ENCODE data around the gene DNAI2.

Gene DNAI2

DNA sequence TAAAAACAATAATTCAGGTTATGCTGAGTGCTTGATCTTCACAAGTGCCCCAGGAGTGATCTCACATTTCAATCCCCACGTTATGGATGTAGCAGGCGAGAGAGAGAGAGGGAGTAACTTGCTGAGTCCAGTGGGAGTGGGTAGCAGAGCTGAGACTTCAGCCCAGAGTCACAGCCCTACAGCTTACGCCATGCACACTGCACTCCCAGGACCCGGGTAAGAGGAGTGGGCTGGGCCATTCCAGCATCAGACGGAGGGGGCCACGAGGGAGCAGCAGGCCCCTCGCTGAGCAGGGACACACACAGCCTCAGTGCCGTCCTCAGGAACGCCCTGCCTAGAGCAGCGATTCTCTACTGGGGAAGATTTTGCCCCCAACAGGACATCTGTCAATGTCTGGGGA is 42.2 kb downstream of the DNAI2 start:
- no peak for FAIRE-seq

GRCh38 chr17:74317071-74317470 is 43.0 kb downstream of the DNAI2 start:
- no peak for FAIRE-seq

GRCh38 chr17:74318391-74318790 is 44.4 kb downstream of the DNAI2 start:
- FAIRE-seq, result no peak

- FAIRE-seq, result no peak
Observed at GRCh38 chr17:74324521-74324920, 50.5 kb downstream of the DNAI2 start.

- FAIRE-seq, result no peak
Observed at GRCh38 chr17:74325376-74325742, 51.3 kb downstream of the DNAI2 start.

- FAIRE-seq, result no peak
Observed at GRCh38 chr17:74325743-74326379, 51.8 kb downstream of the DNAI2 start, which contains the start of gene KIF19. KIF19 (plus strand) TSS chr17:74326226; CDS start chr17:74326350, 124 bp downstream.

DNA sequence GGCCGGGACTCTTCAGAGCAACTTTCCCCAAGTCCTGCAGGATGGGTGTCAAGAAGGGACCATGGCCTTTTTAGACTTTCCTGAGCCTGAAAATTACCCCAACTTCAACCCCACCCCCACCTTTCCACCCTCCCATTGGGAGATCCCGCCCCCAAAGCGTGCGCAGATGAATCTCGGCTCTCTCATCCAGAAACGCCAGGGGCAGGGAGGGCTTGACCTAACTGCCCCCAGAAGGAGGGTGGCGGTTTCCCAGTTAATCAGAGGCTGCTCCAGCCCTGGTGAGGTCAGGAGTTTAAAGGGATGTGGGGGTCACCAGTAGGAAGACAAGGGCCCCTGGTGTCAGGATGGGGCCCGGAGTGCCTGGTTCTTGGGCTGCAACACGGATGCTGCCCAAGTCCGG is 52.5 kb downstream of the DNAI2 start:
- FAIRE-seq, result no peak

DNA sequence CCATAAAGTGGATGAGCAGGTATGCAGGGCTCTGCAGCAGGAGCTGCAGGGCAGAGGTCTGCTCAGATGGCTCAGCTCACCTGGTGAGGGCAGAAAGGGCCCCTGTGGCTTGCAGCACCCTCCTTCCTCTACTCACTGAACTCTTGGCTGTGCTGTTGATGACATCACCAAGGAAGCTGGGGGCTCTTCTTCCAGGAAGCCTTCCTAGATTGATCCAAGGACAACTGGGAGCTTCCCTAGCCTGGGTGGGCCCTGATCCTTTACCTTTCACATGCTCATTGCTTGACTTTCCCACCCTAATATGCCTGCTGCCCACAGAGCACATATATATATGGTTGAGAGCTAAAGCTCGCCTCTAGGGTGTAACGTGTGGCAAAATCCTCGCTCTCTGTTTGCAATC is 54.5 kb downstream of the DNAI2 start:
- FAIRE-seq, result no peak

- FAIRE-seq, result no peak
Observed at GRCh38 chr17:74329378-74329777, 55.3 kb downstream of the DNAI2 start.

- no peak for FAIRE-seq
Observed at GRCh38 chr17:74330446-74330845, 56.4 kb downstream of the DNAI2 start.

GRCh38 chr17:74332017-74332650 is 58.1 kb downstream of the DNAI2 start:
- FAIRE-seq, result no peak

- no peak for FAIRE-seq
Observed at GRCh38 chr17:74332763-74333283, 58.8 kb downstream of the DNAI2 start.

DNA sequence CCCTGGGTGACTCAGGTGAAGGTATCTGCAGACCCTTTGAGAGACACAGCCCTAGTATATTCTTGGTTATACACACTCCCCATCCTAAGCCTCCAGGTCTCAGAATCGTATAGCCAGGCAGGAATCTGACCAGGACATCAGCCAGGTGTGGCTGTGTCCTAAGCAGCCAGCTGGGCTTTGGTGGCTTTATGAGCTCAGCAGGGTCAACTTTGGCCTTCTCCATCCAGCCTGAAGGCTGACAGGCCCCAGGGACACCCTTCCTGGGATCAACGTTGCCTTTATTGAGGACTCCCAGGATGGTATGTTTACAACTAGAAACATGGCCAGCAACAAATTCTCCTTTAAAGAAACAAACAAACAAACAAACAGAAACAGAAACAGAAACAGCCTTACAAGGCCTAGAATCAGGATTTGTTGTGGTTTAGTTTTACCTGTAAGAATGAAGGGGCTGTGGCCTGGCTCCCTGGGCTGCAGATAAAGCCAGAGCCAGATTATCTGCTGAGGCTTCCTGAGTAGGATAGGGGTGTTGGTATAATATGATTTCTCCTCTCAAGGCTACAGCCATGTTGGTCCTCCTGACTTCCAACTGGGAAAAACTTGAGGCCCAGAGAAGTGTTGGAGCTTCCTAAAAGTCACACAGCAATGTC is 60.5 kb downstream of the DNAI2 start:
- FAIRE-seq, result no peak

GRCh38 chr17:74335529-74336062 is 61.6 kb downstream of the DNAI2 start:
- FAIRE-seq, result no peak

DNA sequence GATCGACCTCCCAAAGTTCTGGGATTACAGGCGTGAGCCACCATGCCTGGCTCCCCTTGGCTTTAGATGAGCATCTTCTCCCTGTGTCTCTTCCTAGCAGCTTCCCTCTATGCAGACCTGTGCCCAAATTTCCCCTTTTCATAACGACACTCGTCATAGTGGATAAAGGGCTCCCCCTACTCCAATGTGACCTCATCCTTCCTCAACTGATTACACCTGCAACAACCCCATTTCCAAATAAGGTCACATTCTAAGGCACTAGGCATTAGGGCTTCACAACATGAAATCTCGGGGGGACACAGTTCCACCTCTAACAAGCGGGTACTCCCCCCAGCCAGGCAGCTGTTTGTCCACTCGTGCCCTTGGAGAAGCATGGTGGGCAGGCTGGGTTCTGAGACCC is 62.3 kb downstream of the DNAI2 start:
- no peak for FAIRE-seq

- FAIRE-seq, result no peak
Observed at GRCh38 chr17:74337834-74338500, 63.9 kb downstream of the DNAI2 start.

GRCh38 chr17:74339537-74340195 is 65.6 kb downstream of the DNAI2 start:
- no peak for FAIRE-seq

DNA sequence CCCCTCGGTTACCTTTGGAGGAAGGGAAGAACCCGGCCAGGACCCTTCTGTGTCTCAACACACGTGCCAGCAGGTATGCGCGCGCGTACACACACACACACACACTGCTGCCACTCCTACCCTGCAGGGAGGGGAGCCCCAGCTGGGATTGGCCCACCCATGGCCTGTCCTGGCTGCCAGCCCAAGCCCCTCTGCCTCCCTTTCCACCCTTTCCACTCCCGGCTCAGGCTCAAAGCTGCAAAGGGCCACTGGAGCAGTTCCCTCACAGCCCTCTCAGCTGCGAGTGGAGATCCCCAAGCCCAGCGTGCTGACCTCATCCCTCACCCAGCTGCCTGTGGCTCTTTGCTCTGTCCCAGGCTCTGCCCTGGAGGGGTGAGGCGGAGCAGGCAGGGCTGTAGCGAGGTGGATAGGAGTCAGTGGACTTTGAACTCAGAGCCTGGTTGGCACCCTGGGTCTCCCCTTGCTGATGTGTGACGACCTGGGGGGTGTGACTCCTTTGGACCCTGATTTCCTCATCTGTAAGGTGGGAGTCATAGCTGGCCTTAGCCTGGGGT is 66.5 kb downstream of the DNAI2 start:
- no peak for FAIRE-seq

DNA sequence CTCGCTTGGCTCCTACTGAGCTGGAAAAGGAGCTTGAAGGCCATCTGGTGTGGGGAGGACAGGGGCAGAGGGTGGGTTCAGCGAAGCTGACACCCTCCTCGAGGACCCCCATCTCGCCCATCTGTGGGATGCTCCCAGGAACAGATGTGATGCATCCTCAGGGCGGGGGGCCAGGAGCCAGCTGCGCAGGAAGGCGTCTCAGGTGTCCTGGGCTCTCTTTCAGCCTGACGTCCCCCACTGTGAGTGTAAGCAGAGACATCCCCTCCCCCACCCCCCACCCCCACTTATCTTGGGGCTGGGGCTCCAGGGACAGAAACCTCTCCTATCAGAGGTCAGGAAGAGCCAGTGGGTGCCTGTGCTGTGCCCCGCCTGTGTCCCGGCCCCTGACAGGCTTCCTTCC is 68.2 kb downstream of the DNAI2 start:
- FAIRE-seq, result no peak

GRCh38 chr17:74343121-74343520 is 69.1 kb downstream of the DNAI2 start:
- FAIRE-seq, result no peak

- FAIRE-seq, result no peak
Observed at GRCh38 chr17:74343526-74344284, 69.7 kb downstream of the DNAI2 start.

DNA sequence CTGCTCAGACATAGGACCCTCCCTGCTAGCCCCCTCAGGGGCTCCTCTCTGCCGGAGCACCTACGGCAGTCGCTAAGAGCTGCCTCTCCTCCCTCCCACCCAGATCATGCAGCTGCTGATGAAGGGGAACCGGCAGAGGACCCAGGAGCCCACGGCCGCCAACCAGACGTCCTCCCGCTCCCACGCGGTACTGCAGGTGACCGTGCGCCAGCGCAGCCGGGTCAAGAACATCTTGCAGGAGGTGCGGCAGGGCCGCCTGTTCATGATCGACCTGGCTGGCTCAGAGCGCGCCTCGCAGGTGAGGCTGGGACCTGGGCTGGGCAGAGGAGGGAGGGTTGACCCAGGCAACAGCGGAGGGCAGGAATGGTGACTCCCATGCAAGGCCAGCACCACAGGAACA is 70.6 kb downstream of the DNAI2 start:
- no peak for FAIRE-seq

Measured in G401.6 (cell line).